A549 treated with ZK216348 at 1 μM for 4 hours (cell line): ENCODE results near the gene DGUOK. TPM values are rescaled to one million over a fixed set of nuclear protein-coding genes. Genes with fewer than 3 reads are reported as not detected.

Experiments
- total RNA-seq: library from RNA; stranded (reverse); fragments of 200-300 nt; extraction: Qiagen RNA extraction; gene quantifications from 5 replicates; pipeline ENCODE4 v1.2.3, GENCODE V29; 2022; ENCODE audit warnings: low read depth

DGUOK gene
- 140 to 154 TPM (median 148 TPM) in 5 replicates for total RNA-seq

DNA sequence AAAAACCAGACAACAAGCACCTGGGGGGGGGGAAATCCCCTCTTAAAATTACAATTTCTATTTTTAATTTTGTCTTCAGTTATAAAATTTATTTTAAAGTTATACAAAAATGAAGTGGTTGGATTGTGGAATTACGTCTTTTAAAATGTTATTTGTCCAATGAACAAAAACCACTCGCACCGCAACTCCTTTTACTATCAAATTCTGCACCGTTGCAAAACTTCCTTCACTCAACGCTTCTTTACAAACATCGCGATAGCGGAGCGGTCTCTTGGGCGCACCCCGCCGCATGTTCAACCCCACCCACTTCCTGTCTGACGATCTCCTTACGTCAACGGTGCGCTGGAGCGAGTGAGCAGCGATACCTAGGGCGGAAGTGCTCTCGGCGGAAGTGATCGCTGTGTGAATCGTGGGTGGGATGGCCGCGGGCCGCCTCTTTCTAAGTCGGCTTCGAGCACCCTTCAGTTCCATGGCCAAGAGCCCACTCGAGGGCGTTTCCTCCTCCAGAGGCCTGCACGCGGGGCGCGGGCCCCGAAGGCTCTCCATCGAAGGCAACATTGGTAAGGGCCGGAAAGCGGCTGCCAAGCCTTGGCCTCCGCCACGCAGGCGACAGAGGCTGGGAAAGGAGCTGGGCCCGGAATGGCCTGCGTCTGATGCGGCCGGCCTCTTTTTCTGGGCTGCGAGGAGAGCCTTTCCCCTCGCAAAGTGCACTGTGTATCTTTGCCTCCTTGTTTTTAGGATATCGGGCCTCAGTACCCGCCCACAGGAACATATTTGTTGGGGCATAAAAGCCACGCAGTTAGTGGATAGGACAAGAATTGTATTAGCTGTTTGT lies at the start of gene DGUOK:
Gene DGUOK, plus strand, starts transcription at position 388 of the 835 bp plus-strand sequence. Its CDS starts 31 bp downstream, at position 419.

DNA sequence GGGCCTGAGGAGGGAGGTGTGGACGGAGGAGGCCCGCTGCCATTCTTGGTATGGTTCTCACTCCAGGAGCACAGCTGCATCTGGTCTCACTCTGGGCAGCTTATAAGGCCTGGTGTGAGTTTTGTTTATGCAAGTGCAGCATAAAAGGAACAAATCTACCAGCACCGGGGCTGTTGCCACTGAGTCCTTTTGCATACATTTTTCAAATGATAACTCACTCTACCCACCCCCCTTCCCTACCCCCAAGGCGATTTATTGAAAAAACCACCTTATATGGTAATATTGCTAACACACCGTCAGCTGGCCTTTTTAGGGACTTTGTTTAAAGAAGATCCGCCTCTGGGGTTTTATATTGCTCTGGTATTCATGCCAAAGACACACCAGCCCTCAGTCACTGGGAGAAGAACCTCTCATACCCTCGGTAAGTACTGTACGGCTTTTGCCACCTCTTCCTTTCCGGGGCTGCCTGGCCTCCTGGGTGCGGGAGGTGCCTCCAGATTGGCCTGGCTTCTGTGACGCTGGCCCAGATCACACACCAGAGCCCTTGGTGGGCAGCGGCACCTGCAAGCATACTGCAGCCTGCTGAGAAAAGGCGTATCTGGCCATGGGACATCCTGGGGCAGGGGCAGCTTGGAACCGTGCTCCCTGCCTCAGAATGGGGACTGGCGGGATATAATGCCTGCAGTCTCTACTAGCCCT lies 33.9 kb upstream of the DGUOK start, which contains the start of gene ACTG2:
Gene ACTG2, plus strand, starts transcription at position 378 of the 699 bp plus-strand sequence. CDS start 8,304 bp downstream, outside the sequence.

DNA sequence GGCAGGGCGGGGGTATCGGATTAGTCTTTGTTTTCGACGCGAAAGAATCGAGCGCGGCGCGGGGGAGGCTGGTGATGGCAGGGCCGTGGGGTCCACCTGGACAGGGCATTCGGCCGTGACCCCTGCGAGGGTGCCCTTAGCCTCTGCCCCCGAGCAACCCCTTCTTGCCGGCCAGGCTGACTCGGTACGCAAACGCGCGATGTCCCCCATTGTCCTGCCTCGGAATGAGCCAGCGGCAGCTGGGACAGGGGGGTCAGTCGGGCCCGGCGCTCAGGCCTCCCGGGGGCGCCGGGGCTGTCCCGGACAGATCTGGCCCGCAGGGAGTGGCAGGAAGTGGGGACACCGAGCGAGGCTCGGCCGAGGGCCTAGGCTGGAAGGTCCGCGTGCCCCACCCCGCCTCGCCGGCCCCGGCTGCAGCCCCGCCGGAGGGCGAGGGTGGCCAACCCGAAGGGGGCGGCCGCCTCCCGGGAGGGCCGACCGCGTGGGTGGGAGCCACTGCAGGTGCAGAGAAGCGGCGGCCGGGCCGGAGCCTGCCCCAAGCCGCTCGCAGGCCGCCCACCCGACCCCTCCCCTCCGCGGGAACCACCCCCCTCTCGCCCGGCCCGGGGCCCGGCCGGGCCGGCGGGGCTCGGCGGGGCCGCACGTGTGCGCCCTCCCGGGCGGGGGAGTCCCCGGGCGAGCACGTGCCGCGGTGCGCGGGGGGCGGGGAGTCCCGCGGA lies 57.7 kb downstream of the DGUOK start, which contains the start of gene TET3:
Gene TET3, plus strand, starts transcription at position 708 of the 719 bp plus-strand sequence. CDS start 1,494 bp downstream, outside the sequence.

Other genes with a start within 250 kb of the DGUOK start
- 64.9 to 139 TPM (median 70.7 TPM) in 5 replicates for gene TPRKB, start 189.5 kb upstream of the DGUOK start, total RNA-seq
- gene DUSP11, start 146.8 kb upstream of the DGUOK start, total RNA-seq = 28.7 to 38.6 TPM (median 36.5 TPM) in 5 replicates
- gene C2orf78, start 142.7 kb upstream of the DGUOK start, total RNA-seq = not detected in 5 replicates
- 42.3 to 54.2 TPM (median 49.9 TPM) in 5 replicates for gene STAMBP, start 97.9 kb upstream of the DGUOK start, total RNA-seq
- gene ACTG2, start 33.9 kb upstream of the DGUOK start, total RNA-seq = 0.12 to 0.38 TPM (median 0.13 TPM) in 3 of 5 replicates, not detected in the others
- 5.7 to 9.7 TPM (median 7.2 TPM) in 5 replicates for gene TET3, start 58.0 kb downstream of the DGUOK start, total RNA-seq
- gene BOLA3, start 221.0 kb downstream of the DGUOK start, total RNA-seq = 108 to 152 TPM (median 135 TPM) in 5 replicates